ENCODE data around the gene SLC5A1.
"Not testable (repeated sequence)": the region's sequence is repeated elsewhere in the genome, so short reads cannot be mapped to it uniquely, and the experiment has no call there.

Gene SLC5A1

DNA sequence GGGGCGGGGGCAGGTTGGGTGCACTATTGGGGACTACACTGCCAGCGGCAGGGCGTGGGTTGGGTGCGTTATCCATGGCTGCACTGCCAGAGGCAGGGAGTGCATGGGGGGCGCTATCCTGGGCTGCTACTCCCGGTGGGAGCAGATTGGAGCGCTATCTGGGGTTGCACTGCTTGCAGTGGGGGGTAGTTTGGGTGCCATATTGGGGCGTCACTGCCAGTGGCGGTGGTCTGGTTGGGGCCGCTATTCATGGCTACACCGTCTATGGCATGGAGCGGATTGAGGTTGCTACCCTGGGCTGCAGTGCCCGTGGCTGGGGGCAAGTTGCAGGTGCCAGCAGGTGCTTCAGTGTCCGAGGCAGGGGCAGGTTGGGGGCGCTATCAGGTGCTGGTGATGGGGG is 79.8 kb downstream of the SLC5A1 start:
- TF ChIP-seq, protein P1, sequence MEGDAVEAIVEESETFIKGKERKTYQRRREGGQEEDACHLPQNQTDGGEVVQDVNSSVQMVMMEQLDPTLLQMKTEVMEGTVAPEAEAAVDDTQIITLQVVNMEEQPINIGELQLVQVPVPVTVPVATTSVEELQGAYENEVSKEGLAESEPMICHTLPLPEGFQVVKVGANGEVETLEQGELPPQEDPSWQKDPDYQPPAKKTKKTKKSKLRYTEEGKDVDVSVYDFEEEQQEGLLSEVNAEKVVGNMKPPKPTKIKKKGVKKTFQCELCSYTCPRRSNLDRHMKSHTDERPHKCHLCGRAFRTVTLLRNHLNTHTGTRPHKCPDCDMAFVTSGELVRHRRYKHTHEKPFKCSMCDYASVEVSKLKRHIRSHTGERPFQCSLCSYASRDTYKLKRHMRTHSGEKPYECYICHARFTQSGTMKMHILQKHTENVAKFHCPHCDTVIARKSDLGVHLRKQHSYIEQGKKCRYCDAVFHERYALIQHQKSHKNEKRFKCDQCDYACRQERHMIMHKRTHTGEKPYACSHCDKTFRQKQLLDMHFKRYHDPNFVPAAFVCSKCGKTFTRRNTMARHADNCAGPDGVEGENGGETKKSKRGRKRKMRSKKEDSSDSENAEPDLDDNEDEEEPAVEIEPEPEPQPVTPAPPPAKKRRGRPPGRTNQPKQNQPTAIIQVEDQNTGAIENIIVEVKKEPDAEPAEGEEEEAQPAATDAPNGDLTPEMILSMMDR (IDR thresholded peaks at IDR 0.05; ENCODE audit: insufficient read depth, low read depth, low read length, missing control alignments): no peak
- no peak overlapping the region for H3K4me3 ChIP-seq (ENCODE audit: low read depth, low read length)
- DNase-seq (ENCODE audit: low read depth): no peak

DNA sequence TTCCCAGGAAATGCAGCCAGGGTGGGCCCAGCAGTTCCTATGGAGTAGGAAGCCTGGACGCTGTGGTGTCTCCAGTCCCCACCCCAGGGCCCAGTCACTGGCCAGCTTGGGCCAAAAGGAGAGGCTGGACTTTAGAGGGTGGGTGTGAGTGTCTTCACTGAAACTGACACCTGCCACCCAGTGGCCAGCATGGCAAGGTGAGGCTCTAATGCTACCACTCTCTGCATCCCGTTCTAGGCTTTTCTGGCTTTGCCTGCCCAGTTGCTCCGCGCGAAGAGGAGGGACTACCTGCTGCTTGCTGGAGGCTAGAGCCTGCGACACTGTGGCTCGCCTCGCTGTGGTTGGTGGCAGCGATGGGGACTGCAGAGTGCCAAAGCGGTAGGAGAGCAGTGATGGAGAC is 80.6 kb downstream of the SLC5A1 start:
- DNase-seq (ENCODE audit: low read depth): no peak
- TF ChIP-seq, protein P1 (IDR thresholded peaks at IDR 0.05; ENCODE audit: insufficient read depth, low read depth, low read length, missing control alignments): no peak
- no peak overlapping the region for H3K4me3 ChIP-seq (ENCODE audit: low read depth, low read length)

DNA sequence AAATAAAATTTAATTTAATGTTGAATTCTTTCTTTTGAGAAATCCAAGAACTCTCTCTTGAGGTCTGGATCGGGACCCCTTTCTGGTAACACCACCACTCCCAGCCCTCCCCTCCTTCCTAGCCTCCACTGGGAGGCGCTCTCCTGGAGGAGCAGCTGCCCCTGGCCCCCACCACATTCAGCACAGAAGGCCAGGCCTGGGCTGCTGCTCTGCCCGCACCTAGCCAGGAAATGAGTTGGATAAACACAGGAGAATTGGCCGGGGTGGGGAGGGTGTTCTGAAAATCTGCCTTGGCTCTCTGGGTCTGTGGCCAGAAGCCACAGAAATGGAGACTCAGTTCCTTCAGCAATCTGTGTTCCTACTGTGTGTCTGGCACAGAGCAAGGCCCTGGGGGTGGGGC is 84.8 kb downstream of the SLC5A1 start:
- TF ChIP-seq, protein P1 (IDR thresholded peaks at IDR 0.05; ENCODE audit: insufficient read depth, low read depth, low read length, missing control alignments): no peak
- DNase-seq (ENCODE audit: low read depth): no peak
- H3K4me3 ChIP-seq (ENCODE audit: low read depth, low read length): no peak overlapping the region

DNA sequence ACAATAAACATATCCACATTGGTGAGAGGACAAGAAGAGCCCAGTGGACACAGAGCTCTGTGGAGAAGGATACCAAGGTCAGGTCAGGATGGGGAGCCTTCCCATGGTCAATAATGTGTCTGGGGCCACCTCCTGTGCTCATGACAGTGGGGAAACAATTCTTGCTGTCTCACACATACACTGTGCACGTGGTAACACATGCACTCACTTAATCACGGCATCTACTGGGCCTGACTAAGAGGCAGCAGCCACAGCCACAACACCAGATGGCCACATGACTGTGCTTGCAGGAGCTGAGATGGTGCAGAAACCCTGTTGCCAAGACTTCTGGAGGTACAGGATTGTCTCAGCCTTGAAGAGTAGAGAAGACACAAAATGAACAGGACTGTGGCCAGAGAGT is 87.4 kb downstream of the SLC5A1 start:
- no peak overlapping the region for H3K4me3 ChIP-seq (ENCODE audit: low read depth, low read length)
- DNase-seq (ENCODE audit: low read depth): no peak
- TF ChIP-seq, protein P1 (IDR thresholded peaks at IDR 0.05; ENCODE audit: insufficient read depth, low read depth, low read length, missing control alignments): no peak

DNA sequence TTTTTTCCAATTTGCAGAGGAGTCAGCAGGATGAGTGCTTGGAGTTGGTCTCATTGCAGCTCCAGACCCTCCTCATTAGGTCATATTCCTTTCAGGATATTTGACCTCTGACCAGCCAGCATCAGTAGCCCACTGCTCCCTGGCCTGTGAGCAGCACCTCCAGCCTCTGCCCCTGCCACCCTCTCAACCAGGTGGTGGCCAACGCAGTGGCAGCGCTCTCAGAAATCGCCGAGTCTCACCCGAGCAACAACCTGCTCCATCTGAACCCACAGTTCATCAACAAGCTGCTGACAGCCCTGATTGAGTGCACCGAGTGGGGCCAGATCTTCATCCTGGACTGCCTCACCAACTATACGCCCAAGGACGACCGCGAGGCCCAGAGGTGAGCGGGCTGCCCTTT is 89.1 kb downstream of the SLC5A1 start:
- DNase-seq (ENCODE audit: low read depth): no peak
- TF ChIP-seq, protein P1 (IDR thresholded peaks at IDR 0.05; ENCODE audit: insufficient read depth, low read depth, low read length, missing control alignments): no peak
- H3K4me3 ChIP-seq (ENCODE audit: low read depth, low read length): no peak overlapping the region

DNA sequence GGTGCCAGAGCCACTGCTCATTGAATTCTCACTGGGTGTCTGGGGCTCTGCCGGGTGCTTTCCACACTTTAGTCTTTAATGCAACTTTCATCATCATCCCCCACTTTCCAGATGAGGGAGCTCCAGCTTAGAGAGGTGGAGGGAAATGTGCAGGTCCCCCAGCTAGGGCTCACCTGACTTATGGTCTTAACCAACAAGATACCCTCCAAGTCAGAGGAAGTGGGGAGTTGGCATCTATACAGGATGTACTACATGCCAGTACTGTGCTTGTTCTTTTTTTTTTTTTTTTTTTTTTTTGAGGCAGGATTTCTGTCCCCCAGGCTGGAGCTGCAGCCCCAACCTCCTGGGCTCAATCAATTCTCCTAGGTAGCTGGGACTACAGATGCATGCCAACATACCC is 89.7 kb downstream of the SLC5A1 start:
- no peak overlapping the region for H3K4me3 ChIP-seq (ENCODE audit: low read depth, low read length)
- DNase-seq (ENCODE audit: low read depth): no peak
- TF ChIP-seq, protein P1 (IDR thresholded peaks at IDR 0.05; ENCODE audit: insufficient read depth, low read depth, low read length, missing control alignments): no peak

DNA sequence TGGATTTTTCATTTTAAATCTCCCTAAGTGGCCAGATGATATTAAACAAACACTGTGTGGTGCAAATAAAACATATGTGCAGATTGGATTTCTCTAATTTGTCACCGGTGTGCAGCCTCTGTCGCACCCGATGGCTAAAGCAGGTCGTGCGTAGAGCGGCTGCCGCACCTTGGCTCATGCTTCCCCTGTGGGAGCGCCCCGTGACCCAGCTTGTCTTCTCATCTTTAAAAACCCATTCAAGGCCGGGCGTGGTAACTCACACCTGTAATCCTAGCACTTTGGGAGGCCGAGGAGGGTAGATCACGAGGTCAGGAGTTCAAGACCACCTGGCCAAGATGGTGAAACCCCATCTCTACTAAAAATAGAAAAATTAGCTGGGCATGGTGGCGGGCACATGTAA is 91.7 kb downstream of the SLC5A1 start:
- not testable (repeated sequence) for DNase-seq (ENCODE audit: low read depth); H3K4me3 ChIP-seq (ENCODE audit: low read depth, low read length)

DNA sequence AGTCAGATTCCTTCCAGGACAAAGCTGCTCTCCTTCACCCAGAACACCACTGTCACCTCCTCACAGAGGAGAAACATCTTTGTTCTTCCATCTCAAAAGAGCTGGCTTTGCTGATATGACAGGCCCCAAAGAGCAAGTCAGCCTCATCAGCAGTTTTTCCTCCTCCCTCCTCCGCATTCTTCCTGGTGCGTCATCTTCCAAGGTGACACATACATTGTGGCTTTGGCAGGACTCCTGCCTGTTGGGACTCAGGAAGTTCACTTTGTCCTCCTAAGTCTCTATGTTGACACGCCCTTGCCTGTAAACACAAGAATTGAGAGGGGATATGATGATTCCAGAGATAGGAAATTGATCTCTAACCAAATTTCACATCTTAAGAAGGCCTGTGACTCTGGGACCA is 92.9 kb downstream of the SLC5A1 start:
- DNase-seq (ENCODE audit: low read depth); H3K4me3 ChIP-seq (ENCODE audit: low read depth, low read length): not testable (repeated sequence)

DNA sequence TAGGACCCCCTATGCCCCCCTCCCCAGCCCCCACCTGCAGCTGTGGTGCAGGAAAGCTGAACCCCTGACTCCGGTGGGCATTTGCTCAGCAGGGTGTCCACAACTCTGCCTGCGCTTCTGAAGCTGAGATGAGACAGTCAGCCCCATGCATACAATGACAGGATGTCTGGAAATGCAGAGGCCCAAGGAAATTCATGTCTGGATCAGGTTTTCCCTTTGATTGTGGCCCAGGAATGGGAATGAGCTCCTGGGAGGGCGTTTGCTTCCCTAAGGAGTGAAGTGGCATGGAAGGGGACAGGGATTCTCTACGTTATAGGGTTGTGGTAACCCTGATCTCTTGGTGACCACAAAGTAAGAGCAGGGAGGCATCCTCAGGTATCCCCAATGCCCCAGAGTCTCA is 93.8 kb downstream of the SLC5A1 start:
- DNase-seq (ENCODE audit: low read depth); H3K4me3 ChIP-seq (ENCODE audit: low read depth, low read length): not testable (repeated sequence)

DNA sequence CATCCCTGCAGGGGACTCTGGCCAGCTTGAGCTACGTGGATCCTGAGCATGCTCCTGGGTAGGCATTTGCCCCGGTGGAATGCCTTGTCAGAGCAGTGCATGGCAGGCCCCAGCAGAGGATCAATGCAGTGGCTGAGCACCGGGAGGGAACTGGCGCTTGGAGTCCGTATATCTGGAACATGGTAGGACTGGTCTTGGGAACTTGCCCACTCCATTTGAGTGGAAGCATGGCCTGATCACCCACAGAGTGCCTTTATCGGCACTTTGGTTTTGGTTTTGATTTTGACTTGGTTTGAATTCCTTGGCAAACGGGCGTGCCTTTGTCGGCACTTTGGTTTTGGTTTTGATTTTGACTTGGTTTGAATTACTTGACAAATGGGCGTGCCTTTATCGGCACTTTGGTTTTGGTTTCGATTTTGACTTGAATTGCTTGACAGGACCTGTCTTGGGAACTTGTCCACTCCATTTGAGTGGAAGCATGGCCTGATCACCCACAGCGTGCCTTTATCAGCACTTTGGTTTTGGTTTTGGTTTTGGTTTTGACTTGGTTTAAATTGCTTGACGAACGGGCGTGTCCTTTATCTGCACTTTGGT is 94.8 kb downstream of the SLC5A1 start:
- peak overlapping the region; percentile 42 for H3K4me3 ChIP-seq (ENCODE audit: low read depth, low read length)
- peak; percentile 68 for DNase-seq (ENCODE audit: low read depth)

DNA sequence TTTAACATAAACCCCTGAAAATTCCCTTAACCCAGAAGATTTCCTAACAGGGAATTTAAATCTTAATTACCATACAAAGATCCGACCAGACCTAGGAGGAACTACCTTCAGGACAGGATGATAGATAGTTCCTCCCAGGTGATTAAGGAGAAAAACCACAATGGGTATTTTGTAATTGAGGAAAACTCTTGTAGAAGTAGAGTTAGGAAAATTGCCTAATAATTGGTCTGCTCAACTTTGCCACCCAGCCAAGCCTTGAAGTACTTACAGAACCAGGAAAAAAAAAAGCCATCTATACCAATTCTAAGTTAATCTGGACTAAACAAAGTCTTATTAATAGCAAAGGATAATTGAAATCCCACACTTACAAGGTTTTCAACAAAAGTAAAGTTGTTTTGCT is 95.5 kb downstream of the SLC5A1 start:
- DNase-seq (ENCODE audit: low read depth); H3K4me3 ChIP-seq (ENCODE audit: low read depth, low read length): not testable (repeated sequence)

Data from GM12865 (cell line).